Skeletal muscle satellite cell (primary cell): ENCODE data around the gene MALL. TPM values are rescaled to one million over a fixed set of nuclear protein-coding genes. Genes with fewer than 3 reads are reported as not detected.
"Not testable (repeated sequence)": the region's sequence is repeated elsewhere in the genome, so short reads cannot be mapped to it uniquely, and the experiment has no call there.

Source experiments
- H3K27me3 ChIP-seq: 2 replicates; pipeline ENCODE4 v1.7.0; 2013; ENCODE audit warnings: low read length; ENCODE audit not compliant: control insufficient read depth, insufficient read depth
- H3K36me3 ChIP-seq: 2 replicates; pipeline ENCODE4 v1.7.0; 2013; ENCODE audit warnings: mild to moderate bottlenecking, control low read depth, low read length; ENCODE audit not compliant: insufficient read depth
- H3K4me1 ChIP-seq: 2 replicates; pipeline ENCODE4 v1.7.0; 2013; ENCODE audit warnings: low read length; ENCODE audit not compliant: control insufficient read depth, insufficient read depth
- H3K4me2 ChIP-seq: 2 replicates; pipeline ENCODE4 v1.7.0; 2013; ENCODE audit warnings: mild to moderate bottlenecking, low read length
- H3K4me3 ChIP-seq: 2 replicates; pipeline ENCODE4 v1.7.0; 2013; ENCODE audit warnings: low read length
- H3K9ac ChIP-seq: 2 replicates; pipeline ENCODE4 v1.7.0; 2013; ENCODE audit warnings: mild to moderate bottlenecking, low read depth, low read length, moderate library complexity
- H3K9me3 ChIP-seq: replicated peaks from 2 replicates; pipeline ENCODE4 v1.7.0; 2013; ENCODE audit warnings: mild to moderate bottlenecking, control low read depth, low read length
- small RNA-seq: library from RNA; depleted of rRNA; stranded (forward); fragments of <200 nt; gene quantifications from one replicate; pipeline ENCODE3, GENCODE V24; 2012

Gene MALL

GRCh38 chr2:110034935-110035334, 80.7 kb downstream of the MALL start:
- not testable (repeated sequence) for H3K27me3 ChIP-seq, H3K4me3 ChIP-seq, H3K36me3 ChIP-seq

More at GRCh38 chr2:110034935-110035334, 80.7 kb downstream of the MALL start:
- not testable (repeated sequence) for H3K4me2 ChIP-seq, H3K4me1 ChIP-seq, H3K9me3 ChIP-seq, H3K9ac ChIP-seq

Small RNAs within 50 kb of the gene (small RNA-seq; reads per million reads assigned to genes)
- gene MIR4267, result not detected
- not detected for gene MIR4436B1
